ENCODE data around the gene SKIC2. TPM values are rescaled to one million over a fixed set of nuclear protein-coding genes. Genes with fewer than 3 reads are reported as not detected.
"Not testable (repeated sequence)": the region's sequence is repeated elsewhere in the genome, so short reads cannot be mapped to it uniquely, and the experiment has no call there.

Gene SKIC2
- polyA plus RNA-seq, 1 donor: 28.5 TPM

GRCh38 chr6:32004864-32005537 lies 46.0 kb downstream of the SKIC2 start:
- DNase-seq: not testable (repeated sequence)

- not testable (repeated sequence) for DNase-seq
These were observed 46.5 kb downstream of the SKIC2 start for GRCh38 chr6:32005538-32005880.

- DNase-seq: not testable (repeated sequence)
These were observed 47.1 kb downstream of the SKIC2 start for GRCh38 chr6:32005991-32006529.

- DNase-seq: not testable (repeated sequence)
These were observed 48.1 kb downstream of the SKIC2 start for GRCh38 chr6:32007086-32007485.

GRCh38 chr6:32008037-32008436 lies 49.1 kb downstream of the SKIC2 start:
- not testable (repeated sequence) for DNase-seq

GRCh38 chr6:32008616-32009015 lies 49.6 kb downstream of the SKIC2 start:
- not testable (repeated sequence) for DNase-seq

GRCh38 chr6:32009537-32009936 lies 50.6 kb downstream of the SKIC2 start:
- DNase-seq: not testable (repeated sequence)

GRCh38 chr6:32010856-32011530 lies 52.0 kb downstream of the SKIC2 start:
- DNase-seq: not testable (repeated sequence)

GRCh38 chr6:32012941-32013617 lies 54.1 kb downstream of the SKIC2 start:
- not testable (repeated sequence) for DNase-seq

GRCh38 chr6:32013738-32014137 lies 54.8 kb downstream of the SKIC2 start:
- not testable (repeated sequence) for DNase-seq

GRCh38 chr6:32014547-32014946 lies 55.6 kb downstream of the SKIC2 start, which contains the start of gene C4B:
Gene C4B, plus strand, starts transcription at chr6:32014795. Its CDS starts 51 bp downstream, at chr6:32014846.
- DNase-seq: not testable (repeated sequence)

Other genes with a start within 250 kb of the SKIC2 start
- gene LY6G6D, start 243.8 kb upstream of the SKIC2 start, polyA plus RNA-seq (ENCODE audit: insufficient read length): not detected
- 0.28 TPM for gene LY6G6C, start 237.4 kb upstream of the SKIC2 start, polyA plus RNA-seq (ENCODE audit: insufficient read length)
- gene MPIG6B, start 235.8 kb upstream of the SKIC2 start, polyA plus RNA-seq (ENCODE audit: insufficient read length): 0.71 TPM
- gene DDAH2, start 229.9 kb upstream of the SKIC2 start, polyA plus RNA-seq (ENCODE audit: insufficient read length): 128 TPM
- gene CLIC1, start 222.6 kb upstream of the SKIC2 start, polyA plus RNA-seq (ENCODE audit: insufficient read length): 116 TPM
- 14.4 TPM for gene MSH5, start 219.2 kb upstream of the SKIC2 start, polyA plus RNA-seq (ENCODE audit: insufficient read length)
- 2.4 TPM for gene SAPCD1, start 196.5 kb upstream of the SKIC2 start, polyA plus RNA-seq (ENCODE audit: insufficient read length)
- 2.5 TPM for gene VWA7, start 181.8 kb upstream of the SKIC2 start, polyA plus RNA-seq (ENCODE audit: insufficient read length)
- gene VARS1, start 163.4 kb upstream of the SKIC2 start, polyA plus RNA-seq (ENCODE audit: insufficient read length): 48.6 TPM
- 51.7 TPM for gene LSM2, start 152.2 kb upstream of the SKIC2 start, polyA plus RNA-seq (ENCODE audit: insufficient read length)
- gene HSPA1L, start 143.9 kb upstream of the SKIC2 start, polyA plus RNA-seq (ENCODE audit: insufficient read length): 3.7 TPM
- 84.3 TPM for gene HSPA1A, start 143.6 kb upstream of the SKIC2 start, polyA plus RNA-seq (ENCODE audit: insufficient read length)
- gene HSPA1B, start 131.4 kb upstream of the SKIC2 start, polyA plus RNA-seq (ENCODE audit: insufficient read length): 61.2 TPM
- gene NEU1, start 96.4 kb upstream of the SKIC2 start, polyA plus RNA-seq (ENCODE audit: insufficient read length): 17.7 TPM
- 0.23 TPM for gene SLC44A4, start 80.2 kb upstream of the SKIC2 start, polyA plus RNA-seq (ENCODE audit: insufficient read length)
- 33.6 TPM for gene EHMT2, start 61.5 kb upstream of the SKIC2 start, polyA plus RNA-seq (ENCODE audit: insufficient read length)
- gene ZBTB12, start 57.1 kb upstream of the SKIC2 start, polyA plus RNA-seq (ENCODE audit: insufficient read length): 10.9 TPM
- 11.1 TPM for gene C2, start 31.5 kb upstream of the SKIC2 start, polyA plus RNA-seq (ENCODE audit: insufficient read length)
- gene CFB, start 13.1 kb upstream of the SKIC2 start, polyA plus RNA-seq (ENCODE audit: insufficient read length): 1.7 TPM
- gene NELFE, start 204 bp upstream of the SKIC2 start, polyA plus RNA-seq (ENCODE audit: insufficient read length): 69.7 TPM
- gene DXO, start 13.0 kb downstream of the SKIC2 start, polyA plus RNA-seq (ENCODE audit: insufficient read length): 16.8 TPM
- gene C4A, start 22.9 kb downstream of the SKIC2 start, polyA plus RNA-seq (ENCODE audit: insufficient read length): 55.9 TPM
- 67.2 TPM for gene C4B, start 55.6 kb downstream of the SKIC2 start, polyA plus RNA-seq (ENCODE audit: insufficient read length)
- 1.8 TPM for gene CYP21A2, start 79.2 kb downstream of the SKIC2 start, polyA plus RNA-seq (ENCODE audit: insufficient read length)
- 125 TPM for gene TNXB, start 150.2 kb downstream of the SKIC2 start, polyA plus RNA-seq (ENCODE audit: insufficient read length)
- gene ATF6B, start 169.1 kb downstream of the SKIC2 start, polyA plus RNA-seq (ENCODE audit: insufficient read length): 49.0 TPM
- gene FKBPL, start 171.1 kb downstream of the SKIC2 start, polyA plus RNA-seq (ENCODE audit: insufficient read length): 3.6 TPM
- 1.6 TPM for gene PRRT1, start 192.8 kb downstream of the SKIC2 start, polyA plus RNA-seq (ENCODE audit: insufficient read length)
- gene PPT2, start 195.0 kb downstream of the SKIC2 start, polyA plus RNA-seq (ENCODE audit: insufficient read length): 42.8 TPM
- 29.5 TPM for gene EGFL8, start 205.4 kb downstream of the SKIC2 start, polyA plus RNA-seq (ENCODE audit: insufficient read length)
- 66.1 TPM for gene AGPAT1, start 216.9 kb downstream of the SKIC2 start, polyA plus RNA-seq (ENCODE audit: insufficient read length)
- gene RNF5, start 219.2 kb downstream of the SKIC2 start, polyA plus RNA-seq (ENCODE audit: insufficient read length): 50.9 TPM
- 6.7 TPM for gene AGER, start 225.1 kb downstream of the SKIC2 start, polyA plus RNA-seq (ENCODE audit: insufficient read length)
- 109 TPM for gene PBX2, start 231.0 kb downstream of the SKIC2 start, polyA plus RNA-seq (ENCODE audit: insufficient read length)
- gene GPSM3, start 233.5 kb downstream of the SKIC2 start, polyA plus RNA-seq (ENCODE audit: insufficient read length): 9.9 TPM